PC-3 (cell line): ENCODE data around the gene HOXA2. TPM values are rescaled to one million over a fixed set of nuclear protein-coding genes. Genes with fewer than 3 reads are reported as not detected.

Experiments used
- ATAC-seq: fragments of 200-7000 bp; cut with Tn5 transposase; 2 replicates; pipeline ENCODE4 v1.9.1; 2020; ENCODE audit warnings: mild to moderate bottlenecking, moderate library complexity
- BruUV-seq: library from RNA; stranded (reverse); fragments of 400-500 nt; replicated peaks from 2 replicates; lab custom pipeline; 2021; lab: Mats Ljungman, UMichigan
- CTCF ChIA-PET: fragments of 300-600 bp; sonication (Branson Sonifier 250); formaldehyde crosslinking; loops from one replicate; lab custom pipeline; 2022; ENCODE audit warnings: antibody characterized with exemption; lab: Charles Lee
- POLR2A ChIA-PET: fragments of 300-600 bp; sonication (Branson Sonifier 250); formaldehyde crosslinking; loops from one replicate; lab custom pipeline; 2022; ENCODE audit warnings: antibody characterized with exemption; ENCODE audit not compliant: unreplicated experiment; lab: Charles Lee
- DNase-seq: peaks from one replicate; pipeline ENCODE4 v3.0.0-alpha.2; 2015
- H2AFZ ChIP-seq: fragments of 300-600 bp; sonication (generic); 2 replicates; pipeline ENCODE4 v1.6.0; 2016; ENCODE audit warnings: antibody characterized with exemption, low read length
- H3F3A ChIP-seq: fragments of 300-600 bp; sonication (generic); one replicate; pipeline ENCODE4 v1.6.0; 2017; ENCODE audit warnings: antibody characterized with exemption, low read length, control low read depth, mild to moderate bottlenecking; ENCODE audit not compliant: unreplicated experiment
- H3K27ac ChIP-seq: fragments of 300-600 bp; sonication (generic); 2 replicates; pipeline ENCODE4 v1.5.1; 2016; ENCODE audit warnings: mild to moderate bottlenecking, low read length
- H3K27me3 ChIP-seq: fragments of 300-600 bp; sonication (generic); 2 replicates; pipeline ENCODE4 v1.6.1; 2016; ENCODE audit warnings: low read length, mixed read lengths
- H3K36me3 ChIP-seq: fragments of 300-600 bp; sonication (generic); 2 replicates; pipeline ENCODE4 v1.6.1; 2016; ENCODE audit warnings: low read depth, mixed run types, low read length, mixed read lengths
- H3K4me1 ChIP-seq: fragments of 300-600 bp; sonication (generic); 2 replicates; pipeline ENCODE4 v1.5.1; 2016; ENCODE audit warnings: low read length; ENCODE audit not compliant: insufficient read depth
- H3K4me2 ChIP-seq: fragments of 300-600 bp; sonication (generic); 2 replicates; pipeline ENCODE4 v1.6.0; 2016; ENCODE audit warnings: low read length
- H3K4me3 ChIP-seq: fragments of 300-600 bp; sonication (generic); 2 replicates; pipeline ENCODE4 v1.5.1; 2016; ENCODE audit warnings: mild to moderate bottlenecking, low read length, mixed read lengths
- H3K79me2 ChIP-seq: fragments of 300-600 bp; sonication (generic); 2 replicates; pipeline ENCODE4 v1.6.1; 2017; ENCODE audit warnings: low read length, mixed read lengths
- H3K9ac ChIP-seq: fragments of 300-600 bp; sonication (generic); 2 replicates; pipeline ENCODE4 v1.6.0; 2016; ENCODE audit warnings: mild to moderate bottlenecking, low read length
- H3K9me2 ChIP-seq: fragments of 300-600 bp; sonication (generic); replicated peaks from 2 replicates; pipeline ENCODE4 v1.6.1; 2016; ENCODE audit warnings: mixed run types, low read length, mixed read lengths
- H3K9me3 ChIP-seq: fragments of 300-600 bp; sonication (generic); 2 replicates; pipeline ENCODE4 v1.6.1; 2016; ENCODE audit warnings: low read length, mixed read lengths
- H4K20me1 ChIP-seq: fragments of 300-600 bp; sonication (generic); 2 replicates; pipeline ENCODE4 v1.6.1; 2016; ENCODE audit warnings: low read length, mixed read lengths
- CTCF ChIP-seq: fragments of 300-600 bp; sonication (generic); conservative IDR thresholded peaks from 2 replicates; pipeline ENCODE4 v1.5.1; 2017; ENCODE audit warnings: antibody characterized with exemption, low read depth, mild to moderate bottlenecking, low read length
- EZH2 ChIP-seq: fragments of 300-600 bp; sonication (generic); IDR thresholded peaks from one replicate; pipeline ENCODE4 v1.6.1; 2017; ENCODE audit warnings: antibody characterized with exemption, mild to moderate bottlenecking, low read length; ENCODE audit not compliant: unreplicated experiment
- EZH2phosphoT487 ChIP-seq: fragments of 300-600 bp; sonication (generic); IDR thresholded peaks from 2 replicates; pipeline ENCODE4 v1.6.1; 2018; ENCODE audit warnings: mild to moderate bottlenecking, antibody characterized with exemption, low read length, borderline replicate concordance
- intact Hi-C: fragments of 100-400 bp; cut with micrococcal nuclease; formaldehyde crosslinking; loops from 2 replicates; pipeline ENCODE4 v1.9.0; 2023
- total RNA-seq: library from RNA; depleted of rRNA; stranded (reverse); fragments of >200 nt; gene quantifications from 2 replicates; pipeline ENCODE4 v1.2.3, GENCODE V29; 2014

Gene HOXA2
- total RNA-seq, 1 experiment from 2014 or later = 0.07 TPM

- Histone ChIP-seq H3K79me2 (peaks cover 52% of the 10 kb centered on the region), H3K36me3 (peaks cover 14% of the 10 kb centered on the region; the same call in 1 of the 2 replicates), H4K20me1 (no peaks in the 10 kb centered on the region), H3K9ac (peak overlapping the region; percentile 79), H2AFZ (peak overlapping the region; percentile 64; the same call in 1 of the 2 replicates), H3K4me3 (peak overlapping the region; percentile 84), H3K27ac (peak overlapping the region; percentile 88), H3K4me2 (peak overlapping the region; percentile 94), H3K9me3 (no peaks in the 10 kb centered on the region), H3K27me3 (no peaks in the 10 kb centered on the region), H3K4me1 (peaks cover 32% of the 10 kb centered on the region), H3K9me2 (no peaks in the 10 kb centered on the region), H3F3A (no peaks in the 10 kb centered on the region)
- TF ChIP-seq CTCF = no peak
- no peak for TF ChIP-seq EZH2phosphoT487
- TF ChIP-seq EZH2 = no peak
- DNase-seq (peak; percentile 58), ATAC-seq (peak; percentile 21)
- TSS peak; percentile 34 for BruUV-seq
- CTCF ChIA-PET = interaction anchor here (1.1 kb wide), 2 partner anchors 13 to 254 kb away, joined by 4 to 5 read pairs; no protein-coding TSS in a partner anchor
- intact Hi-C loops = loop anchor here (1.0 to 2.0 kb wide), 8 partner anchors 12 to 243 kb away; partner anchors contain the start of gene SKAP2
- POLR2A ChIA-PET = interaction anchor here (0.5 to 1.3 kb wide), 6 partner anchors 17 to 305 kb away, joined by 3 to 9 read pairs (median 4); partner anchors contain the start of gene HOXA10
Measured at GRCh38 chr7:27097686-27098577, 4.6 kb downstream of the HOXA2 start.

- Histone ChIP-seq H3K27me3 (no peaks in the 10 kb centered on the region), H3K4me1 (peaks cover 35% of the 10 kb centered on the region), H3F3A (no peaks in the 10 kb centered on the region), H3K9me2 (no peaks in the 10 kb centered on the region), H2AFZ (peak overlapping the region; percentile 64), H4K20me1 (no peaks in the 10 kb centered on the region), H3K4me2 (peak overlapping the region; percentile 94), H3K79me2 (peaks cover 52% of the 10 kb centered on the region), H3K27ac (peak overlapping the region; percentile 88), H3K9me3 (no peaks in the 10 kb centered on the region), H3K9ac (peak overlapping the region; percentile 79), H3K36me3 (peaks cover 14% of the 10 kb centered on the region; the same call in 1 of the 2 replicates), H3K4me3 (peak overlapping the region; percentile 84)
- ChIA-PET CTCF (no interaction called here), POLR2A (interaction anchor here (0.5 to 1.3 kb wide), 10 partner anchors 14 to 421 kb away, joined by 3 to 15 read pairs (median 6); partner anchors contain the start of gene HOXA10)
- DNase-seq (peak; percentile 45), ATAC-seq (peak; percentile 23)
- intact Hi-C loops = loop anchor here (2.0 kb wide), 1 partner anchor 50 kb away; no protein-coding TSS in a partner anchor
- no TSS peak for BruUV-seq
- no peak for TF ChIP-seq EZH2phosphoT487
- TF ChIP-seq EZH2 = no peak
- no peak for TF ChIP-seq CTCF
Measured at GRCh38 chr7:27096768-27097514, 5.5 kb downstream of the HOXA2 start.
